Common myeloid progenitor, CD34-positive (primary cell): Measurements from ENCODE around the gene CTSW.
A peak's percentile ranks its signal among the peaks of the same experiment; 100 is the strongest.

Experiments used
- CTCF ChIA-PET: fragments of 350-600 bp; sonication (Branson Sonifier 250); formaldehyde crosslinking; loops from one replicate; lab custom pipeline; 2021; ENCODE audit warnings: antibody characterized with exemption; lab: Charles Lee
- POLR2A ChIA-PET: fragments of 350-600 bp; sonication (Branson Sonifier 250); formaldehyde crosslinking; loops from one replicate; lab custom pipeline; 2021; ENCODE audit warnings: antibody characterized with exemption; lab: Charles Lee
- DNase-seq, 3 donors: peaks; one replicate each; pipeline versions ENCODE4 v3.0.0 to v3.0.0-alpha.2; 2013
- H3K27ac ChIP-seq, 2 experiments: 1 replicate in 1 of 2; 2 replicates in 1 of 2; pipeline ENCODE4 v1.7.0; 2013; ENCODE audit warnings: inconsistent platforms in 2 of 2, low read length in 2 of 2, mild to moderate bottlenecking in 2 of 2, low read depth in 1 of 2, moderate library complexity in 1 of 2; ENCODE audit not compliant: severe bottlenecking in 2 of 2, insufficient read depth in 1 of 2, poor library complexity in 1 of 2
- H3K27me3 ChIP-seq, 5 experiments: replicated peaks in 2 of 5; 1 replicate in 3 of 5; 2 replicates in 2 of 5; pipeline versions ENCODE4 v1.6.1 to v1.7.0; 2013; ENCODE audit warnings: low read length in 4 of 5, mild to moderate bottlenecking in 2 of 5, moderate library complexity in 2 of 5, inconsistent platforms in 1 of 5; ENCODE audit not compliant: insufficient read depth in 5 of 5, control insufficient read depth in 4 of 5
- H3K36me3 ChIP-seq, 4 experiments: 1 replicate in 2 of 4; 2 replicates in 2 of 4; pipeline versions ENCODE4 v1.6.1 to v1.7.0; 2013; ENCODE audit warnings: low read length in 3 of 4, control low read depth in 1 of 4, mild to moderate bottlenecking in 1 of 4; ENCODE audit not compliant: control insufficient read depth in 4 of 4, insufficient read depth in 4 of 4
- H3K4me1 ChIP-seq, 4 experiments: 1 replicate in 3 of 4; 2 replicates in 1 of 4; pipeline versions ENCODE4 v1.6.1 to v1.7.1; 2013; ENCODE audit warnings: low read length in 3 of 4, mild to moderate bottlenecking in 3 of 4, control low read depth in 1 of 4, inconsistent platforms in 1 of 4, moderate library complexity in 1 of 4; ENCODE audit not compliant: control insufficient read depth in 4 of 4, insufficient read depth in 4 of 4; ENCODE audit errors: control extremely low read depth in 1 of 4
- H3K4me3 ChIP-seq, 7 experiments: 1 replicate in 4 of 7; 2 replicates in 3 of 7; pipeline versions ENCODE4 v1.5.1 to v1.7.0; 2013; ENCODE audit warnings: mild to moderate bottlenecking in 7 of 7, low read length in 6 of 7, moderate library complexity in 6 of 7, inconsistent platforms in 2 of 7, low read depth in 2 of 7, control low read depth in 1 of 7; ENCODE audit not compliant: insufficient read depth in 4 of 7, control insufficient read depth in 1 of 7; ENCODE audit errors: extremely low read depth in 1 of 7
- H3K9me3 ChIP-seq, 5 experiments: 1 replicate in 4 of 5; 2 replicates in 1 of 5; pipeline versions ENCODE4 v1.6.1 to v1.7.1; 2013; ENCODE audit warnings: low read length in 4 of 5, mild to moderate bottlenecking in 2 of 5, inconsistent platforms in 1 of 5, low read depth in 1 of 5, moderate library complexity in 1 of 5; ENCODE audit not compliant: control insufficient read depth in 4 of 5, insufficient read depth in 2 of 5; ENCODE audit errors: control extremely low read depth in 1 of 5
- WGBS: methylation state at CpG from one replicate; pipeline ENCODE4 v1.1.5; 2013; ENCODE audit not compliant: insufficient coverage; 5-methylcytosine and 5-hydroxymethylcytosine counted together

The CTSW gene

GRCh38 chr11:65883786-65884715 lies 4.4 kb downstream of the CTSW start:
- POLR2A ChIA-PET, result interaction anchor here (0.9 to 2.0 kb wide), 4 partner anchors 10 to 119 kb away, joined by 3 to 11 read pairs (median 4); partner anchors contain the start of genes BANF1, CFL1 and FOSL1

GRCh38 chr11:65884716-65885092 lies 5.1 kb downstream of the CTSW start:
- WGBS, result 25% methylated on average over 9 of the region's 9 CpGs
- Histone ChIP-seq H3K4me3 (no peak overlapping the region), H3K4me1 (peaks cover 3 to 56% (median 41%) of the 10 kb centered on the region in 4 experiments), H3K27me3 (no peaks in the 10 kb centered on the region), H3K36me3 (peaks cover 7 to 58% (median 44%) of the 10 kb centered on the region in 4 experiments), H3K27ac (no peak overlapping the region), H3K9me3 (no peaks in the 10 kb centered on the region)
- peak; percentile 77 to 88 (median 84) for DNase-seq
- POLR2A ChIA-PET, result interaction anchor here (0.9 to 2.0 kb wide), 4 partner anchors 9 to 118 kb away, joined by 3 to 11 read pairs (median 4); partner anchors contain the start of genes BANF1, CFL1 and FOSL1
- CTCF ChIA-PET, result interaction anchor here (0.6 to 11.9 kb wide), 42 partner anchors 9 to 789 kb away, joined by 3 to 168 read pairs (median 5); partner anchors contain the start of genes CFL1, EFEMP2, FOSL1 and KAT5

More at GRCh38 chr11:65883786-65884715, 4.4 kb downstream of the CTSW start:
- Histone ChIP-seq H3K27me3 (no peaks in the 10 kb centered on the region), H3K36me3 (peaks cover 7 to 58% (median 44%) of the 10 kb centered on the region in 4 experiments), H3K4me1 (peaks cover 0 to 55% (median 41%) of the 10 kb centered on the region in 4 experiments), H3K4me3 (no peak overlapping the region), H3K9me3 (no peaks in the 10 kb centered on the region), H3K27ac (no peak overlapping the region)
- CTCF ChIA-PET, result interaction anchor here (0.5 to 11.9 kb wide), 42 partner anchors 8 to 788 kb away, joined by 3 to 168 read pairs (median 5); partner anchors contain the start of genes CFL1, EFEMP2, FOSL1 and KAT5
- DNase-seq, result no peak
- WGBS, result 92% methylated on average over 25 of the region's 28 CpGs

GRCh38 chr11:65885231-65885630 lies 5.6 kb downstream of the CTSW start:
- Histone ChIP-seq H3K27me3 (no peaks in the 10 kb centered on the region), H3K36me3 (peaks cover 7 to 58% (median 44%) of the 10 kb centered on the region in 4 experiments), H3K9me3 (no peaks in the 10 kb centered on the region), H3K4me3 (no peak overlapping the region), H3K4me1 (peaks cover 7 to 56% (median 42%) of the 10 kb centered on the region in 4 experiments), H3K27ac (no peak overlapping the region)
- no peak for DNase-seq
- WGBS, result 97% methylated on average over 7 of the region's 7 CpGs
- CTCF ChIA-PET, result interaction anchor here (0.6 to 11.9 kb wide), 37 partner anchors 9 to 789 kb away, joined by 3 to 168 read pairs (median 5); partner anchors contain the start of genes CFL1, EFEMP2, FOSL1 and KAT5
- POLR2A ChIA-PET, result interaction anchor here (0.9 to 2.0 kb wide), 4 partner anchors 9 to 117 kb away, joined by 3 to 11 read pairs (median 4); partner anchors contain the start of genes BANF1, CFL1 and FOSL1

- H3K4me1 ChIP-seq, result peaks cover 7 to 52% (median 43%) of the 10 kb centered on the region in 4 experiments
- POLR2A ChIA-PET, result interaction anchor here (0.6 to 2.0 kb wide), 3 partner anchors 14 to 232 kb away, joined by 3 to 7 read pairs (median 4); partner anchors contain the start of gene FOSL1
Measured at GRCh38 chr11:65885808-65886536, 6.3 kb downstream of the CTSW start.

GRCh38 chr11:65886826-65887722 lies 7.4 kb downstream of the CTSW start:
- CTCF ChIA-PET, result interaction anchor here (0.6 to 11.9 kb wide), 15 partner anchors 7 to 260 kb away, joined by 3 to 168 read pairs (median 20); partner anchors contain the start of genes AP5B1, CFL1, CTSW and EFEMP2
- WGBS, result 89% methylated on average over 9 of the region's 14 CpGs
- H3K27ac ChIP-seq, result peak overlapping the region in 1 of 2 experiments; percentile 87
- POLR2A ChIA-PET, result interaction anchor here (1.9 to 5.4 kb wide), 2 partner anchors 28 to 30 kb away, joined by 5 to 33 read pairs; partner anchors contain the start of genes CFL1 and MUS81
- H3K27me3 ChIP-seq, result no peaks in the 10 kb centered on the region
- peaks cover 8 to 54% (median 48%) of the 10 kb centered on the region in 4 experiments for H3K4me1 ChIP-seq
- peak overlapping the region in 6 of 7 experiments; percentile 78 to 97 (median 88) for H3K4me3 ChIP-seq
- peaks cover 5 to 50% (median 43%) of the 10 kb centered on the region in 4 experiments for H3K36me3 ChIP-seq
- DNase-seq, result no peak
- no peaks in the 10 kb centered on the region for H3K9me3 ChIP-seq

More at GRCh38 chr11:65885808-65886536, 6.3 kb downstream of the CTSW start:
- no peak for DNase-seq
- H3K27ac ChIP-seq, result no peak overlapping the region
- H3K4me3 ChIP-seq, result no peak overlapping the region
- no peaks in the 10 kb centered on the region for H3K9me3 ChIP-seq
- CTCF ChIA-PET, result interaction anchor here (1.0 to 11.9 kb wide), 27 partner anchors 8 to 259 kb away, joined by 3 to 168 read pairs (median 8); partner anchors contain the start of genes CFL1, EFEMP2, FOSL1 and KAT5
- peaks cover 7 to 58% (median 44%) of the 10 kb centered on the region in 4 experiments for H3K36me3 ChIP-seq
- H3K27me3 ChIP-seq, result no peaks in the 10 kb centered on the region
- 97% methylated on average over 9 of the region's 12 CpGs for WGBS
